ENCODE results near the gene HPS1. TPM values are rescaled to one million over a fixed set of nuclear protein-coding genes. Genes with fewer than 3 reads are reported as not detected.

The HPS1 gene
- total RNA-seq (10 to 100 TPM; 26.0 to 61.4 (median 38.5) TPM), polyA plus RNA-seq (10 to 100 TPM; 20.9 to 51.2 TPM)
- long read RNA-seq, donor 1, transcript HPS1-207 (4 exons, 922 nt), result major isoform, 6 of 48 reads
- long read RNA-seq, donor 1, partial matches to known transcripts, result 23 of 48 reads
- long read RNA-seq, donor 1, other reads (novel, unspliced or antisense), result 16 of 48 reads
- long read RNA-seq, donor 2, transcript HPS1-207 (4 exons, 922 nt), result minor isoform, 15 of 118 reads
- long read RNA-seq, donor 2, transcript HPS1-201 (20 exons, 3,703 nt), result major isoform, 18 of 118 reads
- long read RNA-seq, donor 2, partial matches to known transcripts, result 30 of 118 reads
- long read RNA-seq, donor 2, other reads (novel, unspliced or antisense), result 50 of 118 reads
- long read RNA-seq, donor 3, transcript HPS1-207 (4 exons, 922 nt), result major isoform, 12 of 98 reads
- long read RNA-seq, donor 3, transcript HPS1-201 (20 exons, 3,703 nt), result minor isoform, 7 of 98 reads
- long read RNA-seq, donor 3, partial matches to known transcripts, result 37 of 98 reads
- long read RNA-seq, donor 3, other reads (novel, unspliced or antisense), result 39 of 98 reads

GRCh38 chr10:98446661-98447221 lies at the start of gene HPS1:
HPS1 (minus strand) TSS chr10:98446935; CDS start chr10:98443240, 3,695 bp downstream.
- DNase-seq, result peak; percentile 86 to 93 (median 88)
- Histone ChIP-seq H3K4me1 (peaks cover 0 to 26% (median 6%) of the 10 kb centered on the region in 12 donors), H3K27me3 (no peaks in the 10 kb centered on the region), H3K4me3 (peak within 1 kb of the TSS; percentile 56 to 93 (median 77)), H3K9me3 (no peaks in the 10 kb centered on the region), H3K27ac (peak within 1 kb of the TSS; percentile 60 to 95 (median 88)), H3K36me3 (peaks cover 0 to 35% (median 26%) of the 10 kb centered on the region in 9 donors)
- peak; percentile 90 to 98 (median 96) for ATAC-seq
- TF ChIP-seq CTCF (IDR thresholded peaks at IDR 0.05) (peak in 3 of 12 donors; percentile 10 to 22 (median 17)), POLR2A (IDR thresholded peaks at IDR 0.05) (peak; percentile 51 to 78)
- intact Hi-C loops (cut with DNase I), result no loop called here
- 2 to 8% (median 3%) methylated on average over 13 to 47 of the region's 47 CpGs for WGBS, 4 donors

- intact Hi-C loops (cut with DNase I), result no loop called here
- no peaks in the 10 kb centered on the region for H3K4me1 ChIP-seq
- TF ChIP-seq CTCF (IDR thresholded peaks at IDR 0.05) (no peak), POLR2A (IDR thresholded peaks at IDR 0.05) (no peak)
- H3K4me3 ChIP-seq, result no peak overlapping the region
- H3K27ac ChIP-seq, result no peak overlapping the region
- WGBS, 4 donors, result 61 to 89% (median 78%) methylated on average over 1 of the region's 1 CpG
- H3K9me3 ChIP-seq, result peaks cover 0 to 33% (median 16%) of the 10 kb centered on the region in 12 donors
- H3K27me3 ChIP-seq, result peaks cover 0 to 7% (median 0%) of the 10 kb centered on the region in 9 donors
- ATAC-seq (no peak), DNase-seq (no peak)
- H3K36me3 ChIP-seq, result no peaks in the 10 kb centered on the region
These were observed 46.0 kb upstream of the HPS1 start for GRCh38 chr10:98492763-98493162.

GRCh38 chr10:98489561-98490481 lies 43.1 kb upstream of the HPS1 start:
- H3K4me1 ChIP-seq, result no peaks in the 10 kb centered on the region
- H3K9me3 ChIP-seq, result peaks cover 0 to 14% (median 2%) of the 10 kb centered on the region in 12 donors
- WGBS, 4 donors, result 88 to 92% (median 89%) methylated on average over 13 of the region's 13 CpGs
- no peak overlapping the region for H3K4me3 ChIP-seq
- H3K27me3 ChIP-seq, result peaks cover 0 to 2% (median 0%) of the 10 kb centered on the region in 9 donors
- no peak for ATAC-seq
- intact Hi-C loops (cut with DNase I), result no loop called here
- no peaks in the 10 kb centered on the region for H3K36me3 ChIP-seq
- H3K27ac ChIP-seq, result no peak overlapping the region
- TF ChIP-seq CTCF (IDR thresholded peaks at IDR 0.05) (no peak), POLR2A (IDR thresholded peaks at IDR 0.05) (no peak)
- DNase-seq, result no peak

All from heart left ventricle (tissue), 16 donors.